Activated CD8-positive, alpha-beta memory T cell treated with anti-CD3 and anti-CD28 coated beads, Interleukin-2, amount 50 U/mL, for 24 hours (primary cell): ENCODE data around the gene GGNBP2.
A peak's percentile ranks its signal among the peaks of the same experiment; 100 is the strongest.
"Not testable (repeated sequence)": the region's sequence is repeated elsewhere in the genome, so short reads cannot be mapped to it uniquely, and the experiment has no call there.

Experiments
- DNase-seq: peaks from one replicate; pipeline ENCODE4 v3.0.0-alpha.2; 2020; ENCODE audit errors: extremely low read depth

The GGNBP2 gene

GRCh38 chr17:36600936-36601302, 56.2 kb downstream of the GGNBP2 start:
- DNase-seq: no peak

- DNase-seq: peak; percentile 83
These were observed 56.7 kb downstream of the GGNBP2 start, which contains the start of gene MRM1 for GRCh38 chr17:36601303-36602029. Gene MRM1, plus strand, starts transcription at chr17:36601583. Its CDS starts 228 bp downstream, at chr17:36601811.

- no peak for DNase-seq
These were observed 57.5 kb downstream of the GGNBP2 start for GRCh38 chr17:36602030-36602748.

GRCh38 chr17:36602924-36603384, 58.2 kb downstream of the GGNBP2 start:
- peak; percentile 39 for DNase-seq

DNA sequence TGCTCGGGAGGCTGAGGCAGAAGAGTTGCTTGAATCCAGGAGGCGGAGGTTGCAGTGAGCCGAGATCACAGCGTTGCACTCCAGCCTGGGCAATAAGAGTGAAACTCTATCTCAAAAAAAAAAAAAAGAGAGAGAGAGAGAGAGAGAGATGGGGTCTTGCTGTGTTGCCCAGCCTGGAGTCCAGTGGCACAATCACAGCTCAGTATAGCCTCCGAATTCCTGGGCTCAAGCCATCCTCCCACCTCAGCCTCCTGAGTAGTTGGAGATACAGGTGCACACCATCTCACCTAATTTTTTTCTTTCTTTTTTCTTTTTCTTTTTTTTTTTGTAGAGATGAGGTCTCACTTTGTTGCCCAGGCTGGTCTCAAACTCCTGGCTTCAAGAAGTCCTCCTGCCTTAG, 60.3 kb downstream of the GGNBP2 start:
- not testable (repeated sequence) for DNase-seq

DNA sequence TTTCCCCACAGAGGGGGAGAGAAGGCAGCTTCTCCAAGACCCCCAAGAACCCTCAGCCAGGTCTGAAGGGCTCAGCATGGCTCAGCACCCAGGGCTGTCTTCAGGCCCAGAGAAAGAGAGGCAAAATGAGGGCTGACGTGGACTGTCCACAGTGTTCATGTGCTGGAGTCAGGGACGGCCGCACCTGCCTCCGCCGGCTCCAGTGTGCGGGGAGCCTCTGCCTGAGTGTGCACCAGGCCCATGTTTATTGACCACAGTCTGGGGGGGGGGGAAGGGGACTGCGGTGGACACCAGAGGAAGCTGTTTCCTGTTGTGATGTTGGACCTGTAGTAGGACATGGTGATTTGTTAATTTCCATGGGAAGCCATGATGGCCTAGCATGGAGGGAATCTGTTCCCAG, 63.6 kb downstream of the GGNBP2 start:
- DNase-seq: no peak

- no peak for DNase-seq
These were observed 64.2 kb downstream of the GGNBP2 start for GRCh38 chr17:36608794-36609497.

GRCh38 chr17:36609498-36609862, 64.8 kb downstream of the GGNBP2 start:
- no peak for DNase-seq

GRCh38 chr17:36610474-36610873, 65.8 kb downstream of the GGNBP2 start:
- no peak for DNase-seq

GRCh38 chr17:36611345-36612072, 66.8 kb downstream of the GGNBP2 start:
- no peak for DNase-seq

DNA sequence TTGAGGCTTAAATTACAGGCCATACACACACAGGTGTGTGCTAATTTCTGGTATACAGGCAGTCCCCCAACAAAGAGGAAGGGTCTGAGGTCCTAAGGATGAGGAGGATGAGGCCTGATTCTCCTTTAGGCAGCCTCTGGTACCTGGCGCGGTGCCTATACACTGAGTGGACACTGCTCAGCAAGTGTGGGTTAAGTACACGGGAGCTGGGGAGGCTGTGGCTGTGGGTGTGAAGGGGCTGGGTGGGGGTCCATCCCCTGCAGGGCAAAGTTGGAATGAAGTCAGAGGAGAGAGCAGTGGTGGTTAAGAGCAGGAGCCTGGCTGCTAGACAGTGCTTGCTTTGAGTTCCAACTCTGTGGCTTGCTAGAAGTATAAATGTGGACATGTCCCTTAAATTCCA, 67.6 kb downstream of the GGNBP2 start:
- no peak for DNase-seq

GRCh38 chr17:36613155-36613554, 68.4 kb downstream of the GGNBP2 start:
- no peak for DNase-seq

DNA sequence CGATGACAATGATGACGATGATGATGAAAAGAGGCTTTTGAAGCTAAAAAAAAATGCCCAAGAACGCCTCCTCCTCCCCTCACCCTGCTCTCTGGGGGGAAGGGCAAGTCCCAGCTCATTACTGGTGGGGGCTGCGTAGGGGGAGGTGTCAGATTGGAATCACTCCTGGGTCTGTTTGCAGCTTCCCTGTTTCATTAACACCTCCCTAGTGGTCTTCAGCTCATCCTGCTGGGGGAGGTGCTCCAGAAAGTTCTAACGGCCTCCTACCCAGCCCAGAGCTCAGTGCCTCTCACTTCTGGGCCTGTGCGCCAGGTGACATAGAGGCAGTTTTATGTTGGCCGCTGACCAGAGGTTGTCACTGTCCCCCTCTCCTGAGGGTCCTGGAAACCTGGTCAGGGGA, 69.4 kb downstream of the GGNBP2 start:
- no peak for DNase-seq

GRCh38 chr17:36614933-36615332, 70.2 kb downstream of the GGNBP2 start:
- DNase-seq: no peak

DNA sequence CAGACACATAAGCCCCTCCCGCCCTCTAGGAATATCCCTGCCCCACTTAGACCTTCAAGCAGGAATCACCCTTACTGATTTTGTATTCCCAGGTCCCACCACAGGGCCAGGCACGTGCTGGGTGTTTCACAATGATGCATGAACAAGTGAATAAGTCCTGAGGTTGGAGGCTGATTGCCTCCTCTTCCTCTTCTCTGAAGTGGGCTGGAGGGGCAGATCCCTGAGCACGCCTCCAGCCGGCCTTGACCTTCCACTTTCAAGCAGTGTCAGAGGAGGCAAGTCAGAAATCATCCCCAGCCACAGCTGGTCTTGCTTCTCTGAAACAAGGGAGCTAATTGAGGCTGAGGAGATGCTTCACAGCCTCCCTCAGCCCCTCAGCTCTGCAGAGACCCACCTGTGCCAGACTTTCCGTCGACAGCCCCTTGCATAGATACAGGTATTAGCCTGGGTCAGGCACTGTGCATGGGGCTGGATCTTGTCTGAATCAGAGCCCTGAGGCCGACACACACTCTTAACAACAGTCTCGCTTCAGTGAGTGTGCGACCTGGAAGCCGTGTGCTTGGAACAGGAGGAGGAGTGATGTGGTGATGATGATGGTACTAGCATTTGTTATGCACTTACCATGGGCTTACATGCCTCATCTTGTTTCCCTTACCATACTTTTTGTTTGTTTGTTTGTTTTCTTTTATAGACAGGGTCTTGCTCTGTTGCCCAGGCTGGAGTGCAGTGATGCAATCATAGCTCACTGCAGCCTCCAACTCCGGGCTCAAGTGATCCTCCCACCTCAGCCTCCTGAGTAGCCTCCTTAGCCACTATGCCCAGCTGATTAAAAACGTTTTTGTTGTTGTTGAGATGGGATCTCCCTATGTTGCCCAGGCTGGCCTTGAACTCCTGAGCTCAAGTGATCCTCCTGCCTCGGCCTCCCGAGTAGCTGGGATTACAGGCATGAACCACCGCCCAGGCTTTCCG, 71.6 kb downstream of the GGNBP2 start:
- no peak for DNase-seq

DNA sequence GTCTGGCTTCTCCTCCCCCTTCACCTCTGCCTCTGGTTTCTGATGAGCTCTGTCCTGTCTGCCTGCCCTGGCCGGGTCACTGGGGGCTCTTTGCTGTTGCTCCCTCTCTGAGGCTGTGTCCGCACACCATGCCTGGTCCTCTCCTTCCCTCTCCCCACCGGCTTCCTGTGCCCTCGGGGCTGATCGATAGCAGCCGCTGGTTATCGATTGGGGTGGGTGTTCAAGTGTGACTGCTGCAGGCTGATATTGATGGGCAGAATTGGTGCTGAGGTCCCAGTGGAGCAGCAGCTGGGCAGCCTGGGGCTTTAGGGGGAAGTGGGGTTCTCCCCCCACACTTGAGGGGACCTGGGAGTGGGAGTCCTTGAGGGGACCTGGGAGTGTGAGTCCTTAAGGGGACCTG, 73.1 kb downstream of the GGNBP2 start:
- DNase-seq: no peak

GRCh38 chr17:36623281-36623680, 78.6 kb downstream of the GGNBP2 start:
- DNase-seq: no peak

GRCh38 chr17:36625188-36625587, 80.5 kb downstream of the GGNBP2 start:
- DNase-seq: no peak

- DNase-seq: no peak
These were observed 82.4 kb downstream of the GGNBP2 start for GRCh38 chr17:36627101-36627500.

DNA sequence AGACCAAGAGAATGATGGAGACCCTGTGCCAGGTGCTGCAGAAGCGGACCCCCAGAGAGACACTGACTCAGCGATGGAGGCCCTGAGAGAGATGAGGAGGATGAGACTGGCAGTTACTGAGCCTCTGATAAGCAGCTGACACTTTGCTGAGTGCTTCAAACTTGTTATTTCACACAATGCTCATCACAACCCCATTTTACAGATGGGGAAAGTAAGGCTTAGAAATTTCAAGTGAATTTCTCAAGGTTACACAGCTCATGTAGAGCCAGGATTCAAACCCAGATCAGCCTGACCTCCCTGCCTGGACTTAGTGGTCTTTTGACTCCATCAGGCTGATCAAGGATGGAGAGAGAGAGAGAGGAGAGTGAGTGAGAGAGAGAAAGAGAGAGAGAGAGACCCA, 83.9 kb downstream of the GGNBP2 start:
- no peak for DNase-seq
